Ishikawa (cell line): ENCODE data around the gene SHISA8.

Experiments
- CEBPB ChIP-seq: IDR thresholded peaks from 2 replicates; pipeline ENCODE4 v1.6.1; 2012
- CREB1 ChIP-seq: IDR thresholded peaks from 2 replicates; pipeline ENCODE4 v1.6.1; 2012; ENCODE audit warnings: low read depth
- EGR1 ChIP-seq: IDR thresholded peaks from 2 replicates; pipeline ENCODE4 v1.6.1; 2012
- EP300 ChIP-seq: IDR thresholded peaks from 2 replicates; pipeline ENCODE4 v1.6.1; 2012; ENCODE audit warnings: borderline replicate concordance
- FOXM1 ChIP-seq: IDR thresholded peaks from 2 replicates; pipeline ENCODE4 v1.6.1; 2012; ENCODE audit warnings: low read depth, borderline replicate concordance
- NFIC ChIP-seq: IDR thresholded peaks from 2 replicates; pipeline ENCODE4 v1.6.1; 2012
- RAD21 ChIP-seq: IDR thresholded peaks from 2 replicates; pipeline ENCODE4 v1.6.1; 2012; ENCODE audit warnings: low read depth
- TAF1 ChIP-seq: IDR thresholded peaks from 2 replicates; pipeline ENCODE4 v1.6.1; 2012; ENCODE audit warnings: low read depth, mild to moderate bottlenecking
- TCF12 ChIP-seq: IDR thresholded peaks from 2 replicates; pipeline ENCODE4 v1.6.1; 2012; ENCODE audit warnings: low read depth
- TEAD4 ChIP-seq: IDR thresholded peaks from 2 replicates; pipeline ENCODE4 v1.6.1; 2012
- YY1 ChIP-seq: IDR thresholded peaks from 2 replicates; pipeline ENCODE4 v1.6.1; 2012; ENCODE audit warnings: low read depth
- ZBTB7A ChIP-seq: IDR thresholded peaks from 2 replicates; pipeline ENCODE4 v1.6.1; 2012; ENCODE audit warnings: low read depth
- TF ChIP-seq, protein P1 (sequence below): IDR thresholded peaks from 2 replicates; pipeline ENCODE4 v1.6.1; 2012
- TF ChIP-seq, protein P2 (sequence below): IDR thresholded peaks from 2 replicates; pipeline ENCODE4 v1.6.1; 2012; ENCODE audit warnings: low read depth, mild to moderate bottlenecking
- TF ChIP-seq, protein P3 (sequence below): IDR thresholded peaks from 2 replicates; pipeline ENCODE4 v1.6.1; 2012

SHISA8 gene

DNA sequence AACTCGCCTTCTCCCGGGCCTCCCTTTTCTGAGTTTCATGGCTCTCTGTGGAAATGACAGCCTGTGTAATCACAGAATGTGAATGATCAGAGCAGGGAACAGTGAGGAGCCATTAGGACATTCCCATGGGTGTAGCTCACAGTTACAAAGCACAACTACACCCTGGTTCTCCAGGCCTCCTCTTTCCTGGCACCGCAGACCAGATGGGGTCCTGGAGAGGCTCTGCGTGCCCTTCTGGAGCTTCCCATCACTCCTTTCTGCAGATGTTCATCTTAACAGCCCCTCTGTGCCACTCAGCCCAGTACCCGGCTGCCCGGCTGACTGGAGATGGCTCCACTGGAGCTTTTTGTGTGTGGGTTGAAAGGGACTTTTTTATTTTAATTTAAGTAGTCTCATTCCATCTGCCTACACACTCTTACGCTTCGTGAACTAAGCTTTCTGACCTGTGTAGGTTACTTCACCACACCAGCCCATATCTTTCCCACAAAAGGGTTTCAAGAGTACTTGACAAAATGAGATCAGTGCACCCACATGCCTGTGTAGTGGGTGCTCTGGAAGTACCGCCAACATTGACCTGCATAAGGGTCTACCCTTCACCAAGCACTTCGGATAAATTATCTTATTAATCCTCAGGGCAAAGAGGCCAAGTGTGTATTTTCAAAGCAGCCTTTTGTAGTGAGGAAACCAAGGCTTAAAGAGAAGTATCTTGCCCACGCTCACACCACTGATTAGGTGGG is 52.2 kb downstream of the SHISA8 start:
- TF ChIP-seq RAD21 (no peak), YY1 (no peak), FOXM1 (no peak), EP300 (no peak), TEAD4 (no peak), ZBTB7A (no peak)
- TF ChIP-seq, protein P1, sequence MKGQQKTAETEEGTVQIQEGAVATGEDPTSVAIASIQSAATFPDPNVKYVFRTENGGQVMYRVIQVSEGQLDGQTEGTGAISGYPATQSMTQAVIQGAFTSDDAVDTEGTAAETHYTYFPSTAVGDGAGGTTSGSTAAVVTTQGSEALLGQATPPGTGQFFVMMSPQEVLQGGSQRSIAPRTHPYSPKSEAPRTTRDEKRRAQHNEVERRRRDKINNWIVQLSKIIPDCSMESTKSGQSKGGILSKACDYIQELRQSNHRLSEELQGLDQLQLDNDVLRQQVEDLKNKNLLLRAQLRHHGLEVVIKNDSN, result no peak

DNA sequence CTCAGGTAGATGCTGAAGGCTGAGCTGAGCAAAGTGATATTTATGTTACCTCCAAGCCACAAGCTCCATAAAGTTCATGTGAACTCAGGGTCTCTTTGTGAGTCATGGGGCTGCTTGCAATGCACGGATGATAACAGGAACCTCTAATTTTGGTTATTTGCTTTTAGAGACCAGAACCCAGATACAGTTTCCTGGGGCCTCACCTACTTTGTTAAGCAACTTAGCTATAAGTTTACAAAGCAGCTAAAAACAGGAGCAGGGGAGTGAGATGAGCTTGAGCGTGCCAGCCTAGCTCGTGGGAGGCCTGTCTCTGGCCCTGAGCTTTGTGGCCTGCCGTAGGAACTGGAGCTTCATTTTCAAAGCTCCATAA is 52.7 kb downstream of the SHISA8 start:
- TF ChIP-seq TCF12, result no peak
- TF ChIP-seq NFIC, result no peak
- TF ChIP-seq, protein P2, sequence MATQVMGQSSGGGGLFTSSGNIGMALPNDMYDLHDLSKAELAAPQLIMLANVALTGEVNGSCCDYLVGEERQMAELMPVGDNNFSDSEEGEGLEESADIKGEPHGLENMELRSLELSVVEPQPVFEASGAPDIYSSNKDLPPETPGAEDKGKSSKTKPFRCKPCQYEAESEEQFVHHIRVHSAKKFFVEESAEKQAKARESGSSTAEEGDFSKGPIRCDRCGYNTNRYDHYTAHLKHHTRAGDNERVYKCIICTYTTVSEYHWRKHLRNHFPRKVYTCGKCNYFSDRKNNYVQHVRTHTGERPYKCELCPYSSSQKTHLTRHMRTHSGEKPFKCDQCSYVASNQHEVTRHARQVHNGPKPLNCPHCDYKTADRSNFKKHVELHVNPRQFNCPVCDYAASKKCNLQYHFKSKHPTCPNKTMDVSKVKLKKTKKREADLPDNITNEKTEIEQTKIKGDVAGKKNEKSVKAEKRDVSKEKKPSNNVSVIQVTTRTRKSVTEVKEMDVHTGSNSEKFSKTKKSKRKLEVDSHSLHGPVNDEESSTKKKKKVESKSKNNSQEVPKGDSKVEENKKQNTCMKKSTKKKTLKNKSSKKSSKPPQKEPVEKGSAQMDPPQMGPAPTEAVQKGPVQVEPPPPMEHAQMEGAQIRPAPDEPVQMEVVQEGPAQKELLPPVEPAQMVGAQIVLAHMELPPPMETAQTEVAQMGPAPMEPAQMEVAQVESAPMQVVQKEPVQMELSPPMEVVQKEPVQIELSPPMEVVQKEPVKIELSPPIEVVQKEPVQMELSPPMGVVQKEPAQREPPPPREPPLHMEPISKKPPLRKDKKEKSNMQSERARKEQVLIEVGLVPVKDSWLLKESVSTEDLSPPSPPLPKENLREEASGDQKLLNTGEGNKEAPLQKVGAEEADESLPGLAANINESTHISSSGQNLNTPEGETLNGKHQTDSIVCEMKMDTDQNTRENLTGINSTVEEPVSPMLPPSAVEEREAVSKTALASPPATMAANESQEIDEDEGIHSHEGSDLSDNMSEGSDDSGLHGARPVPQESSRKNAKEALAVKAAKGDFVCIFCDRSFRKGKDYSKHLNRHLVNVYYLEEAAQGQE, result no peak
- TF ChIP-seq, protein P3, sequence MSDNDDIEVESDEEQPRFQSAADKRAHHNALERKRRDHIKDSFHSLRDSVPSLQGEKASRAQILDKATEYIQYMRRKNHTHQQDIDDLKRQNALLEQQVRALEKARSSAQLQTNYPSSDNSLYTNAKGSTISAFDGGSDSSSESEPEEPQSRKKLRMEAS, result no peak
- TF ChIP-seq TAF1, result no peak
- no peak for TF ChIP-seq CEBPB
- no peak for TF ChIP-seq TEAD4
- TF ChIP-seq, protein P1, result no peak
- TF ChIP-seq ZBTB7A, result no peak
- TF ChIP-seq RAD21, result no peak
- no peak for TF ChIP-seq CREB1
- TF ChIP-seq EGR1, result no peak
- no peak for TF ChIP-seq FOXM1
- no peak for TF ChIP-seq EP300
- no peak for TF ChIP-seq YY1
